HL-60 (cell line): ENCODE measurements around the gene SHROOM3.

ENCODE experiments used
- DNase-seq, 2 experiments: peaks; one replicate each; pipeline ENCODE4 v3.0.0-alpha.2; 2010 to 2020; ENCODE audit warnings: low read depth in 1 of 2, low spot score in 1 of 2
- H3K27ac ChIP-seq: fragments of 250-450 bp; sonication (Bioruptor Pico); replicated peaks from 2 replicates; pipeline ENCODE4 v1.5.1; 2020; ENCODE audit warnings: mild to moderate bottlenecking, moderate library complexity
- H3K27me3 ChIP-seq: fragments of 250-450 bp; sonication (Bioruptor Pico); 2 replicates; pipeline ENCODE4 v1.5.1; 2021; ENCODE audit warnings: mild to moderate bottlenecking, moderate library complexity; ENCODE audit not compliant: insufficient read depth, poor library complexity, severe bottlenecking
- H3K4me3 ChIP-seq: replicated peaks from 2 replicates; pipeline ENCODE4 v1.5.1; 2011; ENCODE audit warnings: mild to moderate bottlenecking, control low read depth, low read length; ENCODE audit not compliant: insufficient read depth
- CTCF ChIP-seq: IDR thresholded peaks from one replicate; pipeline ENCODE4 v1.5.1; 2011; ENCODE audit warnings: low read length, control low read depth, inconsistent platforms; ENCODE audit not compliant: insufficient read depth
- GABPA ChIP-seq: IDR thresholded peaks from 2 replicates; pipeline ENCODE4 v1.6.1; 2012; ENCODE audit warnings: low read depth
- POLR2AphosphoS5 ChIP-seq: IDR thresholded peaks from 2 replicates; pipeline ENCODE4 v1.6.1; 2012; ENCODE audit warnings: low read depth
- REST ChIP-seq: IDR thresholded peaks from 2 replicates; pipeline ENCODE4 v1.6.1; 2012; ENCODE audit warnings: low read depth; ENCODE audit not compliant: insufficient replicate concordance
- SPI1 ChIP-seq: IDR thresholded peaks from 2 replicates; pipeline ENCODE4 v1.6.1; 2012; ENCODE audit warnings: low read depth, mild to moderate bottlenecking, borderline replicate concordance

Gene SHROOM3

GRCh38 chr4:76740866-76741662 is 306.0 kb downstream of the SHROOM3 start:
- Histone ChIP-seq H3K27me3 (peaks cover 4% of the 10 kb centered on the region), H3K4me3 (no peak overlapping the region), H3K27ac (no peak overlapping the region)
- TF ChIP-seq POLR2AphosphoS5 (no peak), GABPA (no peak), CTCF (no peak), SPI1 (no peak)
- no peak for DNase-seq

GRCh38 chr4:76741663-76742020 is 306.6 kb downstream of the SHROOM3 start:
- H3K27me3 ChIP-seq, result peaks cover 4% of the 10 kb centered on the region
- TF ChIP-seq GABPA (no peak), REST (no peak)
- H3K4me3 ChIP-seq, result no peak overlapping the region
- H3K27ac ChIP-seq, result no peak overlapping the region
- DNase-seq, result no peak

GRCh38 chr4:76744241-76744921 is 309.4 kb downstream of the SHROOM3 start:
- Histone ChIP-seq H3K27me3 (peaks cover 6% of the 10 kb centered on the region), H3K27ac (no peak overlapping the region), H3K4me3 (no peak overlapping the region)
- TF ChIP-seq GABPA (no peak), SPI1 (no peak), POLR2AphosphoS5 (no peak), CTCF (no peak), REST (no peak)
- DNase-seq, result no peak

GRCh38 chr4:76745240-76745639 is 310.2 kb downstream of the SHROOM3 start:
- Histone ChIP-seq H3K4me3 (no peak overlapping the region), H3K27me3 (peaks cover 6% of the 10 kb centered on the region), H3K27ac (no peak overlapping the region)
- no peak for TF ChIP-seq REST
- TF ChIP-seq GABPA, result no peak
- no peak for TF ChIP-seq CTCF
- no peak for TF ChIP-seq POLR2AphosphoS5
- TF ChIP-seq SPI1, result no peak
- DNase-seq, result no peak
